ENCODE measurements around the gene GALNT14. TPM values are rescaled to one million over a fixed set of nuclear protein-coding genes. Genes with fewer than 3 reads are reported as not detected.

The GALNT14 gene
- total RNA-seq, 1 donor from 2014 or later: 1.7 TPM

DNA sequence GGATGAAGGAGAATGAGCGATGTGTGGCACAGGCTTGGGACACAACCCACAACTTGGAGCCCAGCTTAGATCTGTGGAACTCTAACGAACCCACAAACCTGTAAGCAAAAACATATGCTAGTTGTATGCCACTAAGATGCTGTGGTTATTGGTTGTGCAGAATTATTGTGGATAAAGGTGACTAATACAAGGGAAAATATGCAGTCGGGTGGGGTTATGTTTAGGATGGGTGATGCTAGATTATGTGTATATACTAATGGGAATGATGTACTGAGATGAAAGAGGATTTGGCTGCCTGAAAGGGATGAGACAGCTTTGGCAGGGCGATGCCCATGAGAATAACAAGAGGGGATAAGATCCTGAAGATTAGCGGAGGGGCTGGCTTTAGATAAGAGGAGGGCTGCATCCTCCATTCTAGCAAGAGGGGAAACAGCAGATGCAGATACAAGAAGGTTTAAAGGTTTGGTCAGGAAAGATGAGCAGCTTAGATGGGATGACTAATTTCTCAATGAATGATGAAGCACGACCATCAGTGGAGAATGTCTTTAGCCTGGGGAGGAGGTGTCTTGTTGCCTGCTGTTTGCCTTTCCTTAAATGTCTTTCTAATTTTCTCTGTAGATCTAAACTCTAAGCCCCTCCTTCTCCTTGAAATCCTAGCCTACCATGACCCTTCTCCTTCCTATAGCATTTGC, 49.6 kb downstream of the GALNT14 start:
- intact Hi-C loops (cut with DNase I): no loop called here
- Histone ChIP-seq H3K9me3 (no peaks in the 10 kb centered on the region), H3K4me1 (no peaks in the 10 kb centered on the region), H3K36me3 (no peaks in the 10 kb centered on the region), H3K27me3 (no peaks in the 10 kb centered on the region), H3K27ac (no peak overlapping the region), H3K4me3 (no peak overlapping the region)
- DNase-seq (ENCODE audit: extremely low spot score in 2 of 2): no peak
- TF ChIP-seq, protein P1, sequence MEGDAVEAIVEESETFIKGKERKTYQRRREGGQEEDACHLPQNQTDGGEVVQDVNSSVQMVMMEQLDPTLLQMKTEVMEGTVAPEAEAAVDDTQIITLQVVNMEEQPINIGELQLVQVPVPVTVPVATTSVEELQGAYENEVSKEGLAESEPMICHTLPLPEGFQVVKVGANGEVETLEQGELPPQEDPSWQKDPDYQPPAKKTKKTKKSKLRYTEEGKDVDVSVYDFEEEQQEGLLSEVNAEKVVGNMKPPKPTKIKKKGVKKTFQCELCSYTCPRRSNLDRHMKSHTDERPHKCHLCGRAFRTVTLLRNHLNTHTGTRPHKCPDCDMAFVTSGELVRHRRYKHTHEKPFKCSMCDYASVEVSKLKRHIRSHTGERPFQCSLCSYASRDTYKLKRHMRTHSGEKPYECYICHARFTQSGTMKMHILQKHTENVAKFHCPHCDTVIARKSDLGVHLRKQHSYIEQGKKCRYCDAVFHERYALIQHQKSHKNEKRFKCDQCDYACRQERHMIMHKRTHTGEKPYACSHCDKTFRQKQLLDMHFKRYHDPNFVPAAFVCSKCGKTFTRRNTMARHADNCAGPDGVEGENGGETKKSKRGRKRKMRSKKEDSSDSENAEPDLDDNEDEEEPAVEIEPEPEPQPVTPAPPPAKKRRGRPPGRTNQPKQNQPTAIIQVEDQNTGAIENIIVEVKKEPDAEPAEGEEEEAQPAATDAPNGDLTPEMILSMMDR (IDR thresholded peaks at IDR 0.05): no peak
- TF ChIP-seq POLR2AphosphoS5 (IDR thresholded peaks at IDR 0.05; ENCODE audit: insufficient read depth in 1 of 2, low read depth in 1 of 2): no peak
- TF ChIP-seq POLR2A (IDR thresholded peaks at IDR 0.05): no peak

DNA sequence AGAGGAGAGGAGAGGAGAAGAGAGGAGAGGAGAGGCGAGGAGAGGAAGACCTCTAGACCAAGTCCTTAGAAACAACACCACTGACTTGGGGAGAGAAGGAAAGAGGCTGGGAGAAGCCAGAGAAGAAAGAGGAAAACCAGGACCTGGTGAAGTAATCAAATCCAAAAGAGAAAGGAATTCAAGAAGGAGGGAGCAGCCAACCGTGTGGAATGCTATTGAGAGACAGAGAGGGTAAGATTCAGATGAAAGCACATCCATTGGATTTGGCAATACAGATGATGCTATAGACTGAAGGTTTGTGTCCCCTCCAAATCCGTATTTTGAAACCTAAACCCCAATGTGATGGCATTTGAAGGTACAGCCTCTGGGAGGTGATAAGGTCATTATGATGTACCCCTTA, 50.7 kb downstream of the GALNT14 start:
- DNase-seq (ENCODE audit: extremely low spot score in 2 of 2): no peak
- no peak for TF ChIP-seq POLR2AphosphoS5 (IDR thresholded peaks at IDR 0.05; ENCODE audit: insufficient read depth in 1 of 2, low read depth in 1 of 2)
- TF ChIP-seq, protein P1 (IDR thresholded peaks at IDR 0.05): no peak
- TF ChIP-seq POLR2A (IDR thresholded peaks at IDR 0.05): no peak
- Histone ChIP-seq H3K27me3 (no peaks in the 10 kb centered on the region), H3K4me3 (no peak overlapping the region), H3K36me3 (no peaks in the 10 kb centered on the region), H3K27ac (no peak overlapping the region), H3K9me3 (no peaks in the 10 kb centered on the region), H3K4me1 (no peaks in the 10 kb centered on the region)
- intact Hi-C loops (cut with DNase I): no loop called here

DNA sequence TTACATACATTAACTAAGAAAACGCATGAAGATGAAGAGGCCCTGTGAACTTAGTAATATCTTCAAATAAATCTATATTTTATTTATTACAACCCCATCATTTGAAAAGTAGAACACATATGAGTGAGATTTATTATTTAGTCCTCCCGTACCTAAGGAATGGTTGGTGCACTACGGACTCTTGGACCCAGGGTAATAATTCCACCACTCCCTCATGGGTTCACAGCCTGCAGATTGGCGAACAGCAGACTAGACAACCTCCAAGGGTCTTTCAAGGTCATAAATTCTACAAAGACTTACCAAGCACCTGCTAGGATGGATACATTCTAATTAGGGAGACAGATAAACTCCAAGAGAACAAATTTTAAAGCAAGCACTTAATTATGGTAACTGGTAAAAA, 51.6 kb downstream of the GALNT14 start:
- Histone ChIP-seq H3K36me3 (no peaks in the 10 kb centered on the region), H3K27me3 (no peaks in the 10 kb centered on the region), H3K27ac (no peak overlapping the region), H3K9me3 (no peaks in the 10 kb centered on the region), H3K4me3 (no peak overlapping the region), H3K4me1 (no peaks in the 10 kb centered on the region)
- TF ChIP-seq POLR2AphosphoS5 (IDR thresholded peaks at IDR 0.05; ENCODE audit: insufficient read depth in 1 of 2, low read depth in 1 of 2) (no peak), POLR2A (IDR thresholded peaks at IDR 0.05) (no peak)
- TF ChIP-seq, protein P1 (IDR thresholded peaks at IDR 0.05): no peak
- intact Hi-C loops (cut with DNase I): no loop called here
- DNase-seq (ENCODE audit: extremely low spot score in 2 of 2): no peak

DNA sequence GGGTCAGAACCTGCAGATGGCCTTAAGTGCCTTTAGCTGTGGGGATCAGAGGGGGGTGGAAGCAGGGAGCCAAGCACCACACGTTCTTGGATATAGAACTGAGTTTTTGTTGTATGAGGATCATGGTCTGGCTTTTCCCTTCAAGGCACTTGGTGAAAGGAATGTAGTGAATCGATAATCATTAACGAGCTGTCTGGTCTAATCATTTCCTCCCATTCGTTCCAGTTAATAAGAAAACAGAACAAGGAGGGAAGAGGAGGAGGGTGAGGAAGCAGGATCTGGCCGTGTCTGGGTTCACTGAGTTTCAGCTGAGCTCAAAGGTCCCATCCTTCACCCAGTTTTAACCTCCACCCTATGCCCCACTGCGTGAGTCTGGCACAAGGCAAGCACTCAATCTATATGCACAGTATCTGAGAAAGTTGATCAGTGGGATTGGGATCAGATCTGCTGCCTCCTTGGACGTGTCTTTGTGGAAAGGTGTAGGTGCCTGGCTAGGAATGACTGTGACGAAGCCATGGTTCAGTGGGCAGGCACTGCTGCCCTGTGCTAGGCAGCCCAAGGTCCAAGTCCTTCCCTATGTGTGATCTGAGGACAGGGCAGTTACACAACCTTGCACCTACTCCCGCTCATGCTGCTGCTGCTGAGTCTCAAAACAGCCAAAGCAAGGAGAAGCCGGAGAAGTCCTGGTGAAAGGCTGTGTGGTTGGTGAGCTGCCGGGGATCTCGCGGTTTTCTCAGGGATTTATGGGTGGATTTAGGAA, 54.8 kb downstream of the GALNT14 start:
- Histone ChIP-seq H3K36me3 (no peaks in the 10 kb centered on the region), H3K4me1 (no peaks in the 10 kb centered on the region), H3K9me3 (no peaks in the 10 kb centered on the region), H3K27ac (no peak overlapping the region), H3K27me3 (no peaks in the 10 kb centered on the region), H3K4me3 (no peak overlapping the region)
- no peak for DNase-seq (ENCODE audit: extremely low spot score in 2 of 2)
- intact Hi-C loops (cut with DNase I): no loop called here
- TF ChIP-seq POLR2AphosphoS5 (IDR thresholded peaks at IDR 0.05; ENCODE audit: insufficient read depth in 1 of 2, low read depth in 1 of 2) (no peak), POLR2A (IDR thresholded peaks at IDR 0.05) (no peak)
- TF ChIP-seq, protein P1 (IDR thresholded peaks at IDR 0.05): no peak

DNA sequence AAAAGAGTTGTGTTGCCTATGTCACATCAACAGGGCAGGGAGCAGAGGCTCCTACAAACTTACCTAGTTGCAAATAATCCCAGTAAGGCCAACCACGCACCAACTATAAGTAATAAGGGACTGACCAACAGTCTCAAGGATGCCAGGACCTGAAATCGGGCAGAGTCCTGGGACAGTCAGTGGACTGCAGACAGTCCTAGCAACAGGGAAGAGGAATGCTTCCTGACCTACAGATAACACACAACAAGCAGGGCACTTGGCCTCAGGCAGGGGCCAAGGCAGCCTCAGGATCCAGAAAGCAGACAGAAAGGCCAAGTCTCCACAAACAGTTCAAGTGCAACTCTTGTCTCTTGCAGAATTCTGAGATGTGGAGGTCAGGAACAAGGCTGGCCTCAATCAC, 56.2 kb downstream of the GALNT14 start:
- H3K27ac ChIP-seq: no peak overlapping the region
- intact Hi-C loops (cut with DNase I): no loop called here
- DNase-seq (ENCODE audit: extremely low spot score in 2 of 2): no peak
- no peaks in the 10 kb centered on the region for H3K4me1 ChIP-seq
- H3K9me3 ChIP-seq: no peaks in the 10 kb centered on the region
- no peaks in the 10 kb centered on the region for H3K36me3 ChIP-seq
- no peak overlapping the region for H3K4me3 ChIP-seq
- TF ChIP-seq POLR2A (IDR thresholded peaks at IDR 0.05) (no peak), POLR2AphosphoS5 (IDR thresholded peaks at IDR 0.05; ENCODE audit: insufficient read depth in 1 of 2, low read depth in 1 of 2) (no peak)
- TF ChIP-seq, protein P1 (IDR thresholded peaks at IDR 0.05): no peak
- H3K27me3 ChIP-seq: no peaks in the 10 kb centered on the region

All from vagina (tissue), 2 donors.